ENCODE measurements around the gene PIP4K2B. TPM values are rescaled to one million over a fixed set of nuclear protein-coding genes. Genes with fewer than 3 reads are reported as not detected.

The PIP4K2B gene
- total RNA-seq, 4 donors from 2014 or later, result 47.9 to 79.0 (median 74.8) TPM

- Histone ChIP-seq H3K27ac (no peak overlapping the region), H3K9me3 (no peaks in the 10 kb centered on the region), H3K4me1 (peaks cover 0 to under 1% (median 0%) of the 10 kb centered on the region in 4 donors), H3K36me3 (peaks cover 10 to 88% (median 56%) of the 10 kb centered on the region in 3 donors), H3K4me3 (no peak overlapping the region), H3K27me3 (no peaks in the 10 kb centered on the region)
- 95 to 96% methylated on average over 3 of the region's 3 CpGs for WGBS, 2 donors
- TF ChIP-seq EP300 (IDR thresholded peaks at IDR 0.05), result no peak
- TF ChIP-seq POLR2A (IDR thresholded peaks at IDR 0.05), result no peak
- TF ChIP-seq CTCF (IDR thresholded peaks at IDR 0.05), result no peak
- DNase-seq (ENCODE audit: low spot score in 2 of 2), result no peak
Measured at GRCh38 chr17:38783227-38783626, 16.1 kb downstream of the PIP4K2B start.

- Histone ChIP-seq H3K36me3 (peaks cover 10 to 98% (median 61%) of the 10 kb centered on the region in 3 donors), H3K27me3 (no peaks in the 10 kb centered on the region), H3K4me1 (no peaks in the 10 kb centered on the region), H3K27ac (no peak overlapping the region), H3K4me3 (no peak overlapping the region), H3K9me3 (no peaks in the 10 kb centered on the region)
- no peak for DNase-seq (ENCODE audit: low spot score in 2 of 2)
- WGBS, 2 donors, result 85 to 90% methylated on average over 23 of the region's 23 CpGs
- TF ChIP-seq EP300 (IDR thresholded peaks at IDR 0.05) (no peak), POLR2A (IDR thresholded peaks at IDR 0.05) (no peak), CTCF (IDR thresholded peaks at IDR 0.05) (no peak)
Measured at GRCh38 chr17:38779965-38780752, 19.2 kb downstream of the PIP4K2B start.

GRCh38 chr17:38777641-38778250 is 21.6 kb downstream of the PIP4K2B start:
- Histone ChIP-seq H3K36me3 (peaks cover 10 to 100% (median 48%) of the 10 kb centered on the region in 3 donors), H3K27me3 (no peaks in the 10 kb centered on the region), H3K9me3 (no peaks in the 10 kb centered on the region), H3K4me3 (no peak overlapping the region), H3K4me1 (no peaks in the 10 kb centered on the region), H3K27ac (no peak overlapping the region)
- TF ChIP-seq CTCF (IDR thresholded peaks at IDR 0.05), result no peak
- TF ChIP-seq EP300 (IDR thresholded peaks at IDR 0.05), result no peak
- no peak for TF ChIP-seq POLR2A (IDR thresholded peaks at IDR 0.05)
- no peak for DNase-seq (ENCODE audit: low spot score in 2 of 2)
- 79 to 83% methylated on average over 7 of the region's 7 CpGs for WGBS, 2 donors

- H3K27ac ChIP-seq, result no peak overlapping the region
- peaks cover 6 to 100% (median 27%) of the 10 kb centered on the region in 3 donors for H3K36me3 ChIP-seq
- H3K4me3 ChIP-seq, result no peak overlapping the region
- no peaks in the 10 kb centered on the region for H3K27me3 ChIP-seq
- H3K4me1 ChIP-seq, result no peaks in the 10 kb centered on the region
- H3K9me3 ChIP-seq, result no peaks in the 10 kb centered on the region
- DNase-seq (ENCODE audit: low spot score in 2 of 2), result no peak
- TF ChIP-seq EP300 (IDR thresholded peaks at IDR 0.05) (no peak), POLR2A (IDR thresholded peaks at IDR 0.05) (no peak), CTCF (IDR thresholded peaks at IDR 0.05) (no peak)
Measured at GRCh38 chr17:38773258-38773657, 26.1 kb downstream of the PIP4K2B start.

- DNase-seq (ENCODE audit: low spot score in 2 of 2), result no peak
- H3K4me3 ChIP-seq, result no peak overlapping the region
- H3K36me3 ChIP-seq, result peaks cover 3 to 100% (median 20%) of the 10 kb centered on the region in 3 donors
- H3K4me1 ChIP-seq, result peaks cover 0 to 8% (median 0%) of the 10 kb centered on the region in 4 donors
- no peaks in the 10 kb centered on the region for H3K9me3 ChIP-seq
- no peak overlapping the region for H3K27ac ChIP-seq
- 70 to 82% methylated on average over 6 of the region's 6 CpGs for WGBS, 2 donors
- H3K27me3 ChIP-seq, result no peaks in the 10 kb centered on the region
- TF ChIP-seq EP300 (IDR thresholded peaks at IDR 0.05) (no peak), POLR2A (IDR thresholded peaks at IDR 0.05) (no peak), CTCF (IDR thresholded peaks at IDR 0.05) (no peak)
Measured at GRCh38 chr17:38768417-38768816, 30.9 kb downstream of the PIP4K2B start.

Measured in tibial nerve (tissue), 4 donors.